GOT3 (cell line): ENCODE data around the gene ERC2.
"Not testable (repeated sequence)": the region's sequence is repeated elsewhere in the genome, so short reads cannot be mapped to it uniquely, and the experiment has no call there.

ENCODE experiments used
- DNase-seq: peaks from one replicate; lab custom pipeline; 2025; ENCODE audit warnings: mixed read lengths; lab: John Stamatoyannopoulos, UW

ERC2 gene

GRCh38 chr3:55521738-55522421, 946.4 kb downstream of the ERC2 start:
- no peak for DNase-seq

GRCh38 chr3:55521064-55521737, 947.1 kb downstream of the ERC2 start:
- DNase-seq, result no peak

- no peak for DNase-seq
Measured at GRCh38 chr3:55519019-55519418, 949.2 kb downstream of the ERC2 start.

GRCh38 chr3:55518451-55518850, 949.8 kb downstream of the ERC2 start:
- DNase-seq, result no peak

GRCh38 chr3:55516392-55517030, 951.8 kb downstream of the ERC2 start:
- DNase-seq, result no peak

- no peak for DNase-seq
Measured at GRCh38 chr3:55515550-55516246, 952.6 kb downstream of the ERC2 start.

GRCh38 chr3:55514962-55515361, 953.3 kb downstream of the ERC2 start:
- no peak for DNase-seq

GRCh38 chr3:55512571-55513343, 955.5 kb downstream of the ERC2 start:
- DNase-seq, result no peak

- DNase-seq, result no peak
Measured at GRCh38 chr3:55511895-55512570, 956.2 kb downstream of the ERC2 start.

GRCh38 chr3:55508335-55508734, 959.9 kb downstream of the ERC2 start:
- no peak for DNase-seq

GRCh38 chr3:55507808-55508207, 960.5 kb downstream of the ERC2 start:
- no peak for DNase-seq

GRCh38 chr3:55505776-55506175, 962.5 kb downstream of the ERC2 start:
- DNase-seq, result no peak

- DNase-seq, result not testable (repeated sequence)
Measured at GRCh38 chr3:55505102-55505501, 963.2 kb downstream of the ERC2 start.

- DNase-seq, result no peak
Measured at GRCh38 chr3:55501905-55502304, 966.4 kb downstream of the ERC2 start.

GRCh38 chr3:55500555-55501330, 967.5 kb downstream of the ERC2 start:
- DNase-seq, result no peak

GRCh38 chr3:55498520-55498919, 969.7 kb downstream of the ERC2 start:
- no peak for DNase-seq

GRCh38 chr3:55497250-55497649, 971.0 kb downstream of the ERC2 start:
- DNase-seq, result no peak

- DNase-seq, result no peak
Measured at GRCh38 chr3:55494976-55495375, 973.3 kb downstream of the ERC2 start.

- DNase-seq, result no peak
Measured at GRCh38 chr3:55492976-55493375, 975.3 kb downstream of the ERC2 start.

GRCh38 chr3:55491296-55491816, 976.9 kb downstream of the ERC2 start:
- DNase-seq, result no peak
